ACC112 (cell line): ENCODE measurements around the gene POU2AF1.

Experiments used
- H2AFZ ChIP-seq: fragments of 200-600 bp; sonication (generic); one replicate; pipeline ENCODE4 v1.6.0; 2017; ENCODE audit warnings: antibody characterized with exemption, low read length; ENCODE audit not compliant: unreplicated experiment
- H3K27ac ChIP-seq: fragments of 200-600 bp; sonication (generic); 2 replicates; pipeline ENCODE4 v1.5.1; 2014; ENCODE audit warnings: low read depth, mild to moderate bottlenecking, antibody characterized with exemption, low read length, moderate library complexity
- H3K27me3 ChIP-seq: fragments of 200-600 bp; sonication (generic); 2 replicates; pipeline ENCODE4 v1.6.1; 2014; ENCODE audit warnings: mild to moderate bottlenecking, antibody characterized with exemption, low read length, moderate library complexity, mixed read lengths; ENCODE audit not compliant: insufficient read depth
- H3K36me3 ChIP-seq: fragments of 200-600 bp; sonication (generic); 2 replicates; pipeline ENCODE4 v1.6.1; 2016; ENCODE audit warnings: mild to moderate bottlenecking, antibody characterized with exemption, low read length, moderate library complexity, mixed read lengths; ENCODE audit not compliant: insufficient read depth
- H3K4me1 ChIP-seq: fragments of 200-600 bp; sonication (generic); one replicate; pipeline ENCODE4 v1.6.1; 2016; ENCODE audit warnings: low read length, mixed read lengths; ENCODE audit not compliant: insufficient read depth, unreplicated experiment, control insufficient read depth
- H3K4me3 ChIP-seq: fragments of 200-600 bp; sonication (generic); 2 replicates; pipeline ENCODE4 v1.5.1; 2014; ENCODE audit warnings: mild to moderate bottlenecking, low read depth, low read length
- H3K79me2 ChIP-seq: fragments of 200-600 bp; sonication (generic); one replicate; pipeline ENCODE4 v1.6.0; 2016; ENCODE audit warnings: low read length; ENCODE audit not compliant: control insufficient read depth, unreplicated experiment, insufficient read depth

POU2AF1 gene

DNA sequence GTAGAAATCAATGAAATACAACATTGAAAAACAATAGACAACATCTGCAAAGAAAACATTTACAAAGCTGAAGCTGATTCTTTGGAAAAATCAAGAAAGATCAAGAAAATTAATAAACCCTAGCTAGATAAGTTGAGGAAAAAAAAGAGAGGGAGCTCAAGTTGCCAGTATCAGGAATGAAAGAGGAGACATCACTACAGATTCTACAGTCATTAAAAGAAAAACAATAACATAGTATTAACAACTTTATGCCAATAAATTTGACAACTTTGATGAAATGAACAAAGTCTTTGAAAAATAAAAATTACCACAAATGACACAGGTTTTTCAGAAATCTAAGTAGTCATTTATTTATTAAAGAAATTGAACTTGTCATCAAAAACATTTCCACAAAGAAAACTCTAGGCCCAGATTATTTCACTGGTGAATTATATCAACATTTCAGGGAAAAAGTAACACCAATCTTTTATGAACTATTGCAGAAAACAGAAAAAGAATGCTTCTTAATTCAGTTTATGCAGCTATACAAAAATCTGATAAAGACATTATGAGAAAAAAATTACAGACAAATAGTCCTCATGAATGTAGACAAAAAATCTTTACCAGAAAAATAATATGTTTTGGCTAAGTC is 39.2 kb downstream of the POU2AF1 start:
- H3K4me1 ChIP-seq = peaks cover 4% of the 10 kb centered on the region
- H2AFZ ChIP-seq = no peak overlapping the region
- no peak overlapping the region for H3K4me3 ChIP-seq

DNA sequence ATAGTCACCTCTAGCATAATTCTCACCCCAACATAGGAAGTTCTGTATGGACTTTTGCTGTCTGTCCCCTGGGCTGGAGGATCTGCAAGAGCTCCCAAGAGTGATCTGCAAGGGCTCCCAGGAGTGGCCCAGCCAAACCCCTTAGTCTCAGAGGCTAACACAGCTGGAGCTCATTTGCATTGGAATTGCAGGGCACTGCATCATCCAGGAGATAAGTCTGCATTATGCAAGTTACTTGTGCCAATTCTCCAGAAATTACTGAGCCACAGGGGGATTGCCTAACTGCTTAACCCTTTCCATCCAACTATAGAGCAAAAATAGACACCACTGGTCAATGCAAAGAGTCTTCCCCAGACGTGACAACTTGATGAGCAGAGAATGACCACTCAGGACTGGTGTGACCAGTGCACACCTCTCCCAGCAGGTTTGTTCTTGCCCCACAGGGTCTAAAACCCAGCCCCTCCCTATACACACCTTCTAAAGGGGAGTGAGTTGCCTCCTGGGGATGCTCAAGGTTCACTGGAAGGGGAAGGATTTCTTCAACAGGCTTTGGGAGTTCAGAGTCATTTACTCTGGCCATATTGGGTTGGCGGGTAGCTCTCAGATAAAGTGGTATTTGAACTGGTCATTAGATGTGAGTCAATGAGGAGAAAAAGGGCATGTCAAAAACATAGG is 42.4 kb downstream of the POU2AF1 start:
- Histone ChIP-seq H3K4me1 (peaks cover 10% of the 10 kb centered on the region), H3K27me3 (no peaks in the 10 kb centered on the region), H3K27ac (no peak overlapping the region), H3K36me3 (no peaks in the 10 kb centered on the region), H2AFZ (no peak overlapping the region), H3K4me3 (no peak overlapping the region), H3K79me2 (no peaks in the 10 kb centered on the region)

More for the DNA sequence above, 39.2 kb downstream of the POU2AF1 start:
- Histone ChIP-seq H3K79me2 (no peaks in the 10 kb centered on the region), H3K27ac (no peak overlapping the region), H3K27me3 (no peaks in the 10 kb centered on the region), H3K36me3 (no peaks in the 10 kb centered on the region)

DNA sequence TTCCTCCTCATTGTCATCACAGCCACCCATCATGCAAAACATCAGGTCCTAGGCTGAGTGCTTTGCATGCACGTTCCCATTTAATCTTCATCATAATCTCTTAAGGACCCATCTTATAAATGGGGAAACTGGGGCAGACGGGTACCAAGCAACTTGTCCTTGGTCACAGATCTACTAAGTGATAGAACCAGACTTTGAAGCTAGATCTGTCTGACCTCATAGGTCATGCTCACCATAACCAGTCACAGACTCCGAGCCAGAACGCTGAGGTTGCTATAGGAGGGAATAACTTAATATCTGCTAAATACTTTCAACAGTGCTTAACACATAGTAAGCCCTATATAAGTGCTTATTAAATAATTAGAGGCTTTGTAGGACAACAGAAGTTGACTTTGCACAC is 43.0 kb downstream of the POU2AF1 start:
- H3K27ac ChIP-seq = no peak overlapping the region
- H3K36me3 ChIP-seq = no peaks in the 10 kb centered on the region
- no peak overlapping the region for H3K4me3 ChIP-seq
- H2AFZ ChIP-seq = no peak overlapping the region
- H3K27me3 ChIP-seq = no peaks in the 10 kb centered on the region
- H3K79me2 ChIP-seq = no peaks in the 10 kb centered on the region
- H3K4me1 ChIP-seq = peaks cover 11% of the 10 kb centered on the region

DNA sequence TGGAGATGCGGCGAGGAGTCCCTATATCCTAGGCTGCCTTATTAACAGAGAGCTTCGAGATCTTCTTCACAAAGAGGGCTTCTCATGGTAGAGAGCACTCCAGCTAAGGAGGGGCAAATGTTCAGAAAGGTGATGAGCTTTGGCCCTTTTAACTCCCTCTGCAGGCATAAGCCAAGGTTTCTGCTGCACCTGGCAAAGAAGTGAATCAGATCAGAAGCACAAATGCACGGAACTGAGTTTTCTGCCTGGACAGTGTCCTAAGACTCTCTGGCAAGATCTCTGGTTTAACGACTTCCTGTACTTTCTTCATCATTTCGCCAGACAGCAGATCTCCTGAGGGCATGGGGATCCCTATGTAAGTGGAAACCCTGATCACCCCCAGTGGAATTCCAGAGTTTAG is 43.5 kb downstream of the POU2AF1 start:
- H3K79me2 ChIP-seq = no peaks in the 10 kb centered on the region
- no peak overlapping the region for H3K27ac ChIP-seq
- H2AFZ ChIP-seq = no peak overlapping the region
- no peaks in the 10 kb centered on the region for H3K36me3 ChIP-seq
- H3K4me3 ChIP-seq = no peak overlapping the region
- peaks cover 11% of the 10 kb centered on the region for H3K4me1 ChIP-seq
- no peaks in the 10 kb centered on the region for H3K27me3 ChIP-seq

DNA sequence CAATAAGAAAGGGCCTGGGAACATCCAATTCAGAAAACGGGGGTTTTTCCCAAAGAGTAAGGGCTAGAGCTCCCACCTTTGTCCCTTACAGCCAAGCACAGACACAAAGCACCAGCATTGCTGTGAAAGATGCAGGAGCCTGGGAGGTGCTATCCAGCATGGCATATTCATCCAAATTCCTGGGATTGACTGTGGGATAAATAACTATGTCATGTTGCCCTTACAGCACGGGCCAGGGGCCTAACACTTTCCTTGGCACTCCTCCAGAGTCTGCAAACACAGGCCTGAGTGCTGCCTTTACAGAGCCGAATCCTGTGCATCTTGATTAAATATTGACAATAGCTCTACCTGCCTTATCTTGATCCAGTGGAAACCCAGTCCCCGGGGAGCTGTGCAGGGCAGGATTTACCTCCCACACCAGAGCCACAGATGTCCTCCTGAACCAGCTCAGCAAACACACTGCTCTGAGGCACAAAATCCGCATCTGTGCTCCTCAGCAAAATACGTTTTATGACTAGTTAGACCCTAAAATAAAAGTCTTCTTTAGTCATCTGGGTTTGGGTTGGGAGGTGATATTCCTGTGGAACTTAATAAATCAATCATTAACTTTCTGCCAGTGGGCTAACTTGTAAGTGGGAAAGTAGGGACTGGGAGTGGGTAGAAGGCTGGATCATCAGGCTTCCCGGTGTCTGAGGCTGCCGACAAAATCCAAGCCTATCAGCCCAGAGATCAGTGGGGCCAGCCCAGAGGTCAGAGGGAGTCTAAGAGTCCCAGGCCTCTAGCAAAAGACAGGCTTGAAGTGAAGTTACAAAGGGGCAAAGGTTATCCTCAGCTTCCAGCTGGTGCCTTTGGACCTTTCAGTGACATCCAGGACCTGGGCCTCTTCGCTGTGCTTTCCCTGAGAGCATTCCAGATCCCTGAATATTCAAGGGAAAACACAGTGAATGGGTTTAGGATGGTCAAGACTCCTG is 44.3 kb downstream of the POU2AF1 start:
- Histone ChIP-seq H2AFZ (no peak overlapping the region), H3K4me3 (no peak overlapping the region), H3K27me3 (no peaks in the 10 kb centered on the region), H3K27ac (no peak overlapping the region), H3K79me2 (no peaks in the 10 kb centered on the region), H3K36me3 (no peaks in the 10 kb centered on the region), H3K4me1 (peaks cover 11% of the 10 kb centered on the region)

DNA sequence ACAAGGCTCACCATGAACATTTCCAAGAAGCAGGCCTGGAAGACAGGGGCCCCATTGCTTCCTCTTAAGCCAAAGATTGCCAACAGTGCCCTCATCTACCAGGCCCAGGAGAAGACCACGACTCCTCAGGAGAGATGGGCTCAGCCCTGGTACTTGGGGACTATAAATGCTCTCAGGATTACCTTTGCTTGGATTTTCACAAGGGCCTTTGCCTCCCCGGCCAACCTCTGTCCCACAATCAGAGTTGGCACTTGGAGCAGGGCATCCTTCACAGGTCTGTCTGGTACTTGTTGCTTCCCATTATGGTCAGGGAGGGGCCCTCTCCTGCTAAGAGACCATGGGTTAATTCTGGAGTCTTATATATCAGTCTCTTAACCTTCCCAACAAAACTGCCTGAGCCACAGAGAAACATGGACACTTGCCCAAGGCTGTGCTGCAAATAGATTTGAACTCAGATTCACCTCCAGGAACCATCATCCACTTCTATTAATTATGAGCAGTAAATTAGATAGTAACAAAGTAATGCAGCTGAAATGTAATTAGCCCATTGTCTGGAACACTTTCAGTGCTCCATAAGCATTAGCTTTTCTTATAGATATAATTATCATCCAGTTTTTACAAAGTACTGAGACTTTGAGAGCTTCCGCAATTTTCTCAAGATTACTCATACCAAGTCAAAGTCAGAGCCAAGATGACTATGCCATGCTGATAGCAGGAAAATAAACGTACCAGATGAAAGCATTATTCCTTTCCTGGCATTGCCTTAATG is 47.2 kb downstream of the POU2AF1 start:
- Histone ChIP-seq H2AFZ (no peak overlapping the region), H3K27ac (no peak overlapping the region), H3K4me3 (no peak overlapping the region), H3K4me1 (peaks cover 11% of the 10 kb centered on the region), H3K27me3 (no peaks in the 10 kb centered on the region), H3K36me3 (no peaks in the 10 kb centered on the region), H3K79me2 (no peaks in the 10 kb centered on the region)

DNA sequence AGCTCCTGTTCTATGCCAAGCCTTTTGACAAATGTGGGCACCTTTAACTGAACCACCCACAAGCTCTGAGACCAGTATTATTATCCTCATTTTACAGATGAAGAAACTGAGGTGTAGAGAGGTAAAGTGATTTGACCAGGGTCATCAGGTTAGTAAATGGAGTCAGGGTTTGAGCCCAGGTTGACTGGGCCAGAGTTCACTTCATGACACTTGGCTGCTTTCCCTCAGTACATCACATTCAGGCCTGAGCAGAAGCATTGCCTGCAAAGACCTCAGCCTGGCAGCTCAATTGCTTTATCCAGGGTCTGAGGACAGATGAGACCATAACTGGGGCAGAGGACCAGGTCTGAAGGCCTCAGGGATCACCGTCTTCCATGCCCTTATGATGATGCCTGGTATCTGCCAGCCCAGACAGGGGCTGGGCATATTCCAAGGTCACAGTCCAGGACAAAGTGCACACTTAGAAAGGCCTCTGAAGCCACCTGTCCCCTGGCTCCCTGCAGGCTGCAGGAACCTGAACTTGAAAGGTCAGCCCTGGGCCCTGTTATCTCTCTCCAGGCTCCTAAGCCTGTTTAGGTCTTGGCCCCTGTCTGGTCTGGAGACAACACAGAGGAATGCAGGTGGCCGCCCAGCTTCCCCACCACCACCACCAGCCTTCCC is 48.7 kb downstream of the POU2AF1 start:
- no peaks in the 10 kb centered on the region for H3K79me2 ChIP-seq
- peaks cover 7% of the 10 kb centered on the region; the same call in 1 of the 2 replicates for H3K27me3 ChIP-seq
- no peaks in the 10 kb centered on the region for H3K36me3 ChIP-seq
- H3K4me1 ChIP-seq = peaks cover 11% of the 10 kb centered on the region
- H2AFZ ChIP-seq = no peak overlapping the region
- no peak overlapping the region for H3K4me3 ChIP-seq
- no peak overlapping the region for H3K27ac ChIP-seq

DNA sequence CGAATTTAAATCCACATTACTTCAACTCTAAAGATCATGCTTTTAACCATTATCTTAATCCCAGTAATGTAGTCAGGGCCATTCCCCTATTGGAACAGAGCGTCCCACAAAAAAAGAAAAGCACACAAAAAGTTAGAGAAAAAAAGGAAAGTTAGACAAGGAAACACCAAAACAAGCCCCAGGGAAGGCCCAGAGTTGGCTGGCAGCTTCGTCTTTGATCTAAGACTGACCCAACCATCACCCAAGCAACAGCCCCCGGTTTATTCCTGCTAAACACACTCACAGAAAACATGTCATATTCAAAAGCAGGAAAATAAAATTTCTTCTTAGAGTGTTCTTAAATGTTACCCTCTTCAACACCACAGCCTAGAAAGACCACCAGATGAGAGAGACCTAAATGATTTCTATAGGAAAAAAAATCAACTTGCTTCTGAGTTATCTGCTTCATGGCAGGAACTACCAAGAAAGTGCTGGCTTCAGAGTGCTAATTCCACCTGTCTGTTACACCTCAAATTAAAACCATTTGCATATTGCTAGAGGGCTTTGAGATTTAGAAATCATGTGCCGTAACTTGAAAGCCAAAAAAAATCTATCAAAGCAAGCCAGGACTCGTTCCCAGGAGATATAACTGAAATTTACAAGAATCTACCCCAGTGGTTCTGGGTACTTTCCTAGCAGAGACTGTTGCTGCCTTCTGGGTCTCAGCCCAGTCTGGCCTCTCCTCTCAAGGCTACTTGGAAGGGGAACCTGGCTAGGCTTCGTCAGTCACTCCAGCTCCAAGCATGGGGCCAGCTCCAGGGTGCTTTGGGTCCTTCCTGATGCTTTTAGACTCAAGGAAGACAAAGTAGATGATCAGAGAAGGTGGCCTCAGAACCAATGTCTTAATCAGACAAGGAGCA is 49.5 kb downstream of the POU2AF1 start:
- no peaks in the 10 kb centered on the region for H3K36me3 ChIP-seq
- H3K4me3 ChIP-seq = no peak overlapping the region
- no peak overlapping the region for H3K27ac ChIP-seq
- no peaks in the 10 kb centered on the region for H3K79me2 ChIP-seq
- H3K4me1 ChIP-seq = peaks cover 16% of the 10 kb centered on the region
- H2AFZ ChIP-seq = no peak overlapping the region
- peaks cover 7% of the 10 kb centered on the region; the same call in 1 of the 2 replicates for H3K27me3 ChIP-seq

DNA sequence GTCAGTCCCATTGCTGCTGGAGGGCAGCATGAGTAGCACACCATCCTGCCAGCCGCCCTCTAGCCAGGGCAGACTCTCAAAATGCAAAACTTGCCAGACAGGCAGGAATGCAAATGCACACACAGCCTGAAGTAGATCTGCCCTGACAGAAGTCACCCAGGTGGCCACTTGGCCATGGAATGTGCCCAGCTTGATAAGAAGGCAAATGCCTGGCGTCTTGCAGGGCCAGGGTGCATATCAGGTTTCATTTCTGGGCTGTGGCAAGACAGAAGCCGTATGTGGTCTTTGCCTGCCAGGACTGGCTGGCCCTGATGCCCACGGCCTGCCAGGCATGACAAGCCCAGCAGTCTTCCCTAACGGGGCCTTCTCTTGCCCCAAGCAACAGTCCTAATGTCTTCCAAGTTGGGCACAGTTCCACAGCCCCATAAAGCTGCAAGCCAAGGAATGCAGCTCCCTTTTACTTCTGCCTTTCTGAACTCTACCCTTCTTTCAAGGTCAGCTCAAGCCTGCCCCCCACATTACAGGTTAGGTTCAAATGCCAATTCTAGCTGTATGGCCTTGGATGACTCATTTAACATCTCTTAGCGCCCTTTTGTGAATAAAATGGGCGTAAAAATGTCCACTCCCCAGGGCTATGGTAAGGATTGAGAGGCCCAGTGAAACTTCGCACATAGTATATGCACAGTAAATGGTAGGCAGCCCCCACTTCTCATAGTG is 51.0 kb downstream of the POU2AF1 start:
- H3K4me3 ChIP-seq = no peak overlapping the region
- H3K36me3 ChIP-seq = no peaks in the 10 kb centered on the region
- H2AFZ ChIP-seq = no peak overlapping the region
- H3K27ac ChIP-seq = no peak overlapping the region
- peaks cover 12% of the 10 kb centered on the region for H3K27me3 ChIP-seq
- H3K4me1 ChIP-seq = peaks cover 20% of the 10 kb centered on the region
- H3K79me2 ChIP-seq = no peaks in the 10 kb centered on the region
